ENCODE data around the gene RBX1.

The RBX1 gene

DNA sequence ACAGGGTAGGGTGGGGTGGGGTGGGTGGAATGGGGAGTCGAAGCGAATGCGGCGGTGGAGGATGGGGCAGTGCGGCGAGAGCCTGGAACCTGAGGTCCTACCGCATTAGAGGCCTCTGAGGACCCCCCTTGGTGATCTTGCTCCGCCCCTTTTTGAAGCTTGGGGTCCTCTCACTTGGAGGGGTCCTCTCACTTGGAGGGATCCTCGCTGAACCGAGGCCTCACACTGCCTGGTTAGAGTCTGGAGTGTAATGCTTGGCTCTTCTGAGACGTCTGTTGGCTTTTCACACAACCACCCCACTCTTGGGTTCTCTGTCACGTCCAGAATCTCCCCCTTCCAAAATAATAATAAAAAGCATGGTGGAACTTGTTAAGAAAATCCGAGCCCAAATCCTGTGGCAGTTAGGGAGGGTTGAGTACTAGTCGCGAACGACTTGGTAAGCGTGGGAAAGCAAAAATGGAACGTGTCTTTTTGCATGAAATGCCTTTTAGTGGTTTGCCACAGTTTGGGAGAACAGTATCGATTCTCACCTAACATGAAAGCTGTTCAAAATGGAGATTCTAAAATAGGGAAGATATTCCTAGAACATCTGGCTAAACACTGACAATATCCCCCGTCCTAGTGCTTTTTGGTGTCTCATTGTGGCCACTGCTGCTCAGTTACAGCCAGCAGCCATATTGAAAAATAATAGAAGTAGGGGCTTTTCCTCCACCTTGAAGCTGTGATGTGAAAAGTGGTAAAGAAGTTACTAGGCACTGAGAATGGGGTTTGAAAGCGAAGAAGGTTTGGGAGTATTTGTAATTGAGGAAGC lies 822 bp downstream of the RBX1 start:
- H3K4me3 ChIP-seq (ENCODE audit: low read depth, low read length) = peak overlapping the region; percentile 90
- no peaks in the 10 kb centered on the region for H3K4me1 ChIP-seq (ENCODE audit: control insufficient read depth, insufficient read depth, low read length)
- no peaks in the 10 kb centered on the region for H3K9me3 ChIP-seq (ENCODE audit: control insufficient read depth, insufficient read depth, low read length)
- no peaks in the 10 kb centered on the region for H3K36me3 ChIP-seq (ENCODE audit: control insufficient read depth, insufficient read depth, low read length)
- peak overlapping the region; percentile 91 for H3K9ac ChIP-seq (ENCODE audit: low read depth, low read length)
- no peaks in the 10 kb centered on the region for H3K27me3 ChIP-seq (ENCODE audit: control insufficient read depth, insufficient read depth, low read length)

DNA sequence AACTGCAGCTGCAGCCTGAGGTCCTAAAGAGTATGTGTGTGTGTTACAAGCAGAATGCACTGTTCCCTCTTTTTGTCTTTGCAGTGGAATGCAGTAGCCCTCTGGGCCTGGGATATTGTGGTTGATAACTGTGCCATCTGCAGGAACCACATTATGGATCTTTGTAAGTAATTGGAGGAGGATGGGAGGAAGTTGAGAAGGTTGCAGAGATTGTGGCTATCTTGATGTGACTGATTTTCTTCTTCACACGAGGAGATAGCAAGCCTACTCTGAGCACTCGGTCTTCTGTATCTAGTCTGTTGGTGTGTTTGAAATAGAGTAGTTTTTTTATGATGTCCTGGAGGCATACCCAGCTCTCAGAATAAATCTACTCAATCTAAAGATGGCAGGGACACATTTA lies 2.3 kb downstream of the RBX1 start:
- Histone ChIP-seq H3K4me3 (ENCODE audit: low read depth, low read length) (no peak overlapping the region), H3K9ac (ENCODE audit: low read depth, low read length) (no peak overlapping the region), H3K27me3 (ENCODE audit: control insufficient read depth, insufficient read depth, low read length) (no peaks in the 10 kb centered on the region), H3K4me1 (ENCODE audit: control insufficient read depth, insufficient read depth, low read length) (no peaks in the 10 kb centered on the region), H3K9me3 (ENCODE audit: control insufficient read depth, insufficient read depth, low read length) (no peaks in the 10 kb centered on the region), H3K36me3 (ENCODE audit: control insufficient read depth, insufficient read depth, low read length) (no peaks in the 10 kb centered on the region)

DNA sequence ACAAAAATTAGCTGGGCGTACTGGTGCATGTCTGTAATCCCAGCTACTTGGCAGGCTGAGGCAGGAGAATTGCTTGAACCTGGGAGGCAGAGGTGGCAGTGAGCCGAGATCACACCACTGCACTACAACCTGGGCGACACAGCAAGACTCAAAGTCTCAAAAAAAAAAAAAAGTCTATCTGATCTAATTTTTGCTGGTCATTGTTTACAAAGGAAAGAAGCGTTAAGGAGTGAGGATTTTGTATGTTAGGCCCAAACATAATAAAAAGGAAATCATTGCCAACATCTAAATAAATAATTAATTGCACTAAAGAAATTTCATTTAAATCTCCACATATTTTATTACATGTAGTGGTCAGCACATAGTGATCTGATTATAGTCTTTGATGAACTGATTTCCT lies 2.9 kb downstream of the RBX1 start:
- Histone ChIP-seq H3K9me3 (ENCODE audit: control insufficient read depth, insufficient read depth, low read length) (no peaks in the 10 kb centered on the region), H3K36me3 (ENCODE audit: control insufficient read depth, insufficient read depth, low read length) (no peaks in the 10 kb centered on the region), H3K27me3 (ENCODE audit: control insufficient read depth, insufficient read depth, low read length) (no peaks in the 10 kb centered on the region), H3K9ac (ENCODE audit: low read depth, low read length) (no peak overlapping the region), H3K4me3 (ENCODE audit: low read depth, low read length) (no peak overlapping the region), H3K4me1 (ENCODE audit: control insufficient read depth, insufficient read depth, low read length) (no peaks in the 10 kb centered on the region)

DNA sequence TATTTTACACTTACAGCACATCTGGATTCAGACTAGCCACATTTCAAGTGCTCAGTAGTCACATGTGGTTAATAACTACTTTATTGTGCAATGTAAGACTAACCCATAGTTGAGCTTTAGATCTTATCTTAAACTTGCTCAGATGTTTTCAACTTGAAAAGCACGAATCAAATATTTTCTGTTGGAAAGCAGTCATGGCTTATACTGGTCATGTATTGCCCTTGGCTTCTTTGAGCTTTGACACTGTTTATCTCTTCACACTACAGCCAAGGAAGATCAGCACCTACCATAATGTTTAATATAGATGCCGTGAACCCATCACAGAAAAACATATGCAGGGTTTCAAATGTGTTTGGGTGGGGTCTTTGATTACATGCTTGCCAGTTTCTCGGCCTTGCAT lies 4.4 kb downstream of the RBX1 start:
- Histone ChIP-seq H3K9me3 (ENCODE audit: control insufficient read depth, insufficient read depth, low read length) (no peaks in the 10 kb centered on the region), H3K4me1 (ENCODE audit: control insufficient read depth, insufficient read depth, low read length) (no peaks in the 10 kb centered on the region), H3K9ac (ENCODE audit: low read depth, low read length) (no peak overlapping the region), H3K27me3 (ENCODE audit: control insufficient read depth, insufficient read depth, low read length) (no peaks in the 10 kb centered on the region), H3K4me3 (ENCODE audit: low read depth, low read length) (no peak overlapping the region), H3K36me3 (ENCODE audit: control insufficient read depth, insufficient read depth, low read length) (no peaks in the 10 kb centered on the region)

DNA sequence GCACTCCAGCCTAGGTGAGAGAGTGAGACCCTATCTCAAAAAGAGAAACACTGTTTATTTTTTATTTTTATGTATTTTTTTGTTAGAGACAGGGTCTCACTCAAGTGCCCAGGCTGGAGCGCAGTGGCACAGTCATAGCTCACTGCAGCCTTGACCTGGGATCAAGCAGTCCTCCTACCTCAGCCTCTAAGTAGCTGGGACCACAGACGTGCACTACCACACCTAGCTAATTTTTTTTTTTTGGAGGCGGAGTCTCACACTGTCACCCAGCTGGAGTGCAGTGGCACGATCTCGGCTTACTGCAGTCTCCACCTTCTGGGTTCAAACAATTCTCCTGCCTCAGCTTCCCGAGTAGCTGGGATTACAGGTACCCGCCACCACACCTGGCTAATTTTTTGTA lies 6.4 kb downstream of the RBX1 start:
- Histone ChIP-seq H3K36me3 (ENCODE audit: control insufficient read depth, insufficient read depth, low read length) (no peaks in the 10 kb centered on the region), H3K9me3 (ENCODE audit: control insufficient read depth, insufficient read depth, low read length) (no peaks in the 10 kb centered on the region), H3K27me3 (ENCODE audit: control insufficient read depth, insufficient read depth, low read length) (no peaks in the 10 kb centered on the region), H3K4me1 (ENCODE audit: control insufficient read depth, insufficient read depth, low read length) (no peaks in the 10 kb centered on the region), H3K4me3 (ENCODE audit: low read depth, low read length) (no peak overlapping the region), H3K9ac (ENCODE audit: low read depth, low read length) (no peak overlapping the region)

DNA sequence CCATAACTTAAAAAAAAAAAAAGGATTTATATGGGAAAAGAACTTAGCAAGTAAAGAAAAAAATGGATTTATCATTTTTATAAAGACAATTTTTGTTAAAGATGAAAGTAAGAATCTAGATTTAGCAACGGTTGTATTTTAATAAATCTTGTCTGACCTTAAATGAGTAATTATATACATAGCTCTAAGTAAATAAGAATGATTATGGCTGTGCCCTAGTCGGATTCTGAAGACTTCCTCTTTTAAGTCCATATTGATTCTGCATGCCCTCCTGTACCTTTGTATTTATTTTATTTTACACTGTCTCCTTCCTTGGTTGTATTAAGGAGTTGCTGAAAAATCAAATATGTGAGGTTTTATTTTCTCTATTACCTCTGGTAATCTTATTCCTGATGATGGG lies 7.1 kb downstream of the RBX1 start:
- H3K4me3 ChIP-seq (ENCODE audit: low read depth, low read length) = no peak overlapping the region
- no peaks in the 10 kb centered on the region for H3K27me3 ChIP-seq (ENCODE audit: control insufficient read depth, insufficient read depth, low read length)
- peaks cover under 1% of the 10 kb centered on the region for H3K36me3 ChIP-seq (ENCODE audit: control insufficient read depth, insufficient read depth, low read length)
- H3K9me3 ChIP-seq (ENCODE audit: control insufficient read depth, insufficient read depth, low read length) = no peaks in the 10 kb centered on the region
- no peak overlapping the region for H3K9ac ChIP-seq (ENCODE audit: low read depth, low read length)
- H3K4me1 ChIP-seq (ENCODE audit: control insufficient read depth, insufficient read depth, low read length) = no peaks in the 10 kb centered on the region

DNA sequence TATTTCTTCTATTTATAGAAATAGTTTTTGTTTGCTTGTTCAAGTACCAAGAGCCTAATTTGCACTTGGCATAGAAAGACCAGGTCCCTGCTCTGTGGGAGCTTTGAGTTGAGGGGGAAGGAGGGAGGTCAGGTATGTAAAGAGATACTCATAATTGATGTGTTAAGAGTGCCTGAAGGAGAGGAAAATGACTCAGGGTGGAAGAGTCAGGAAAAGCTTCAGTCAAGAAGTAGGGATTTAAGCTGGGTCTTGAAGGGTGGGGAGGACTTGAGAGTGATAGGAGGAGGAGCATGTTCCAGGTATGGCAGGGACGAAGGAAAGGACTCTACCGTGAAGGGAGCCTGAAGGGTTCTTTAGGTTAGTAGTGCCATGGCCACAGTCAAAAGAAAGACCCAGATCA lies 9.0 kb downstream of the RBX1 start:
- no peaks in the 10 kb centered on the region for H3K27me3 ChIP-seq (ENCODE audit: control insufficient read depth, insufficient read depth, low read length)
- peaks cover 13% of the 10 kb centered on the region for H3K36me3 ChIP-seq (ENCODE audit: control insufficient read depth, insufficient read depth, low read length)

DNA sequence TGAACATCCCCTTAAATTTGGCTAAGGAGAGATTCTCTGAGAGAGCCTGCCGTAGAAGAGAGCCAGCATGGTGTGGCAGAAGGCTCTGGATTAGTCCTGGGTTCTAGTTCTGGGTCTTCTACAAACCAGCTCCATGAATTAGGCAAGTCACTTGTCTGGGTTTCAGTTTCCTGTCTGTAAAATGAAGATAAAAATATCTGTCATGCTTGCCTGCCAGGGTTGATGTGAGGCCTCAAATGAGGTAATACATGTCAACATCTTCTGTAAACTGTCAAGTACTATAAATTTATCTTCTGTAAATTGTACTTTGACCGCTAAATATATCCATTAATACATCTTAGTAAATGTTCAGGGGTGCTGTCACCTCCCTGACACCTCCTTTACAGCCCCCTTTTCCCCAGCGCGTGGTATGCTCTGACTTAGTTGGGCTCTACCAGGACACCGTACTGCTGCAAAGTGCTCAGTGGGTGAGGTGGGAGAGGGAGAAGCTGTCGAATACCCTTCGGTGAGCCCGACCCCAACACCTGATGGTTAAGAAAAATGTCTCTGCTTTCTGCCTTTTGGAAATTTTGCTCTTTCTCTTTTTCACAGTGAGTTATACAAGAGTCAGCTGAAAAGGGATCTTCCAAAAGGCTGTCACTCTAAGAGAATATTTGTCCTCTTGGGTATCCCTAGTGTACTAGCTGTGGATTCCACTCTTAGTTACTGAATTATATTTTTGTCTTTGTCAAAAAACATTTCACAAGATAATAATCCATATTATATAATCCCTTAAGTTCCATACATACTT lies 15.0 kb downstream of the RBX1 start:
- no peaks in the 10 kb centered on the region for H3K4me1 ChIP-seq (ENCODE audit: control insufficient read depth, insufficient read depth, low read length)
- H3K9me3 ChIP-seq (ENCODE audit: control insufficient read depth, insufficient read depth, low read length) = no peaks in the 10 kb centered on the region
- H3K4me3 ChIP-seq (ENCODE audit: low read depth, low read length) = no peak overlapping the region
- H3K27me3 ChIP-seq (ENCODE audit: control insufficient read depth, insufficient read depth, low read length) = no peaks in the 10 kb centered on the region
- H3K36me3 ChIP-seq (ENCODE audit: control insufficient read depth, insufficient read depth, low read length) = peaks cover 16% of the 10 kb centered on the region
- H3K9ac ChIP-seq (ENCODE audit: low read depth, low read length) = no peak overlapping the region

More for the DNA sequence above, 9.0 kb downstream of the RBX1 start:
- H3K4me3 ChIP-seq (ENCODE audit: low read depth, low read length) = no peak overlapping the region
- H3K9me3 ChIP-seq (ENCODE audit: control insufficient read depth, insufficient read depth, low read length) = no peaks in the 10 kb centered on the region
- H3K4me1 ChIP-seq (ENCODE audit: control insufficient read depth, insufficient read depth, low read length) = no peaks in the 10 kb centered on the region
- H3K9ac ChIP-seq (ENCODE audit: low read depth, low read length) = no peak overlapping the region

DNA sequence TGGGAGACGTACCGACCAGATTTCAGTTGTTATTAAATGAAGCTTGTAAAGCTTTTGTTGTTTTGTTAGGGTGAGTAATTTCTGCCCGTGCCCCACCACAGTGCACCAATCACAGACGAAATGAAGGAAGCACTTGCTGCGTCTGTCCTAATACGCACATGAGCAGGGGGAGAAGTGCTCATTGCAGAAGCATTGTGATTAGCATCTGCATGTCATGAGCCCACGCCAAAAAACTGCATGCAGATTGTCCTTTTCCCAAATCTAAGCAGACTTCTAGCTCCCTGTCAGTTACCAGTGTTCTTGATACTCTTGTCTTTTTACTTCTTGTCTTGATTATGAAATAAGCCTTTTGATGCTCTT lies 15.5 kb downstream of the RBX1 start:
- Histone ChIP-seq H3K9ac (ENCODE audit: low read depth, low read length) (no peak overlapping the region), H3K36me3 (ENCODE audit: control insufficient read depth, insufficient read depth, low read length) (peaks cover 16% of the 10 kb centered on the region), H3K9me3 (ENCODE audit: control insufficient read depth, insufficient read depth, low read length) (no peaks in the 10 kb centered on the region), H3K27me3 (ENCODE audit: control insufficient read depth, insufficient read depth, low read length) (no peaks in the 10 kb centered on the region), H3K4me3 (ENCODE audit: low read depth, low read length) (no peak overlapping the region), H3K4me1 (ENCODE audit: control insufficient read depth, insufficient read depth, low read length) (no peaks in the 10 kb centered on the region)

DNA sequence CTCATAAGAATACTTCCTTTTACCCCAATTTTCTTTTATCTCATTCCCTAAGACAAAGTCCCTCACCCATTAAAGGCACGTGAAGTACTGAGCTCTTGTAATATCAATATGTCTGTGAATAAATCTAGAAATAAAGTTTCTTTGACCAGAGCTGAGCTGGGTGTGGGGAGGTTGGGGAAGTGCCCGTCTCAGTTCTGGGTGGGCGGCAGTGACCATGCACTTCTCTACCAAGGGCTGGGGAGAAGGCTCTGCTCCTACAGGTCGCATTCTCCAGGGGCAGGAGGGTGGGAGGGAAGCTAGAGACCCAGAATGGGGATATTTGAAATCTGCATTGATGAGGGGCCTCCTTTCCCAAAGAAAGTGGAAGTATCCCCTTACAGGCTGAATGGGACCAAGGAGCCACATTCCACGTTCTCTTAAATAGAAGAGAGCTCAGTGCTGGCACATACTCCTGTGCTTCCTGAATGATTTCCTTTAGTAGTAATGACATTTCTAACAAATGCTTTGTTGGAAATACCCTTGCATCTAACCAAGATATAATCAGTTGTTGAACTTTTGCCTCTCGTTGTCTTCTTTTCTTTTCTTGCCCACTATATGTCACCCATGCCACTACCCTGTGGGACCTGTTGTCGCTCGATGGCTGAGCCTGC lies 16.1 kb downstream of the RBX1 start:
- Histone ChIP-seq H3K9me3 (ENCODE audit: control insufficient read depth, insufficient read depth, low read length) (no peaks in the 10 kb centered on the region), H3K36me3 (ENCODE audit: control insufficient read depth, insufficient read depth, low read length) (peaks cover 16% of the 10 kb centered on the region), H3K4me3 (ENCODE audit: low read depth, low read length) (no peak overlapping the region), H3K27me3 (ENCODE audit: control insufficient read depth, insufficient read depth, low read length) (no peaks in the 10 kb centered on the region), H3K4me1 (ENCODE audit: control insufficient read depth, insufficient read depth, low read length) (no peaks in the 10 kb centered on the region), H3K9ac (ENCODE audit: low read depth, low read length) (no peak overlapping the region)

DNA sequence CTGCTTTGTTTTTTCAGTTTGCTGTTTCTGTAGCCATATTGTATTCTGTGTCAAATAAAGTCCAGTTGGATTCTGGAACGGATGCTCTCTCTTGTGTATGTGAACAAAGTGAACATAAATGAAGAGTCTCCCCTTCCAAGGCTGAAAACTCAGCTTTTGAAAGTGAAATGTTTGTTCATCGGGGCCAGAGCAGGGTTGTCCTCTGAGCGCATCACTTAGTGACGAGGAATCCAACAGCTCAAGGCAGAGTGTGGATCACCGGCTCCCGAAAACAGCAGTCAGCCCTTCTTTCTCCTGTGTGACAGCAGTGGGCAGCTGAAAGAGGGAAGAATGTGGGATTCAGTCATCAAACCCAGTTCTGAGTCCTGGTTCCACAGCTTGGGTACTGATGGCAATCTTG lies 21.4 kb downstream of the RBX1 start:
- H3K4me3 ChIP-seq (ENCODE audit: low read depth, low read length) = no peak overlapping the region
- peaks cover 6% of the 10 kb centered on the region for H3K36me3 ChIP-seq (ENCODE audit: control insufficient read depth, insufficient read depth, low read length)
- H3K27me3 ChIP-seq (ENCODE audit: control insufficient read depth, insufficient read depth, low read length) = no peaks in the 10 kb centered on the region
- no peaks in the 10 kb centered on the region for H3K9me3 ChIP-seq (ENCODE audit: control insufficient read depth, insufficient read depth, low read length)
- no peaks in the 10 kb centered on the region for H3K4me1 ChIP-seq (ENCODE audit: control insufficient read depth, insufficient read depth, low read length)
- no peak overlapping the region for H3K9ac ChIP-seq (ENCODE audit: low read depth, low read length)

DNA sequence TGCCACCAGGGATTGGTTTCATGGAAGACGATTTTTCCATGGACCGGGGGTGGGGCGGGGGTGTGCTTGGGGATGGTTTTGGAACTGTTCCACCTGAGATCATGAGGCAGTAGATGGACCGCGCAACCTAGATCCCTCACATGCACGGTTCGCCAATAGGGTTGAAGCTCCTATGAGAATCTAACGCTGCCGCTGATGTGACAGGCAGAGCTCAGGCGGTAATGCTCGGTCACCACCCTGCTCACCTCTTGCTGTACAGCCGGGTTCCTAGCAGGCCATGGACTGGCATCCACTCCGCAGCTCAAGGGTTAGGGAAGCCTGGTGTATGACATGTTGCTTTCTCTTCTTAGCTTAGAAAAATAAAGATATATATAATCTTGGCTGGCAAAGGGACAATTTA lies 22.0 kb downstream of the RBX1 start:
- peaks cover 6% of the 10 kb centered on the region for H3K36me3 ChIP-seq (ENCODE audit: control insufficient read depth, insufficient read depth, low read length)
- H3K9ac ChIP-seq (ENCODE audit: low read depth, low read length) = no peak overlapping the region
- no peaks in the 10 kb centered on the region for H3K27me3 ChIP-seq (ENCODE audit: control insufficient read depth, insufficient read depth, low read length)

More for the DNA sequence above, 22.0 kb downstream of the RBX1 start:
- no peak overlapping the region for H3K4me3 ChIP-seq (ENCODE audit: low read depth, low read length)
- no peaks in the 10 kb centered on the region for H3K9me3 ChIP-seq (ENCODE audit: control insufficient read depth, insufficient read depth, low read length)
- no peaks in the 10 kb centered on the region for H3K4me1 ChIP-seq (ENCODE audit: control insufficient read depth, insufficient read depth, low read length)
